HepG2 (cell line): ENCODE data around the gene ACSS1. TPM values are rescaled to one million over a fixed set of nuclear protein-coding genes. Genes with fewer than 3 reads are reported as not detected.

ENCODE experiments used
- BHLHE40 ChIP-seq: IDR thresholded peaks from 2 replicates; pipeline ENCODE4 v1.6.1; 2011; ENCODE audit warnings: low read length, improper control_type of control experiment
- FOXK1 ChIP-seq: sonication (generic); formaldehyde crosslinking; IDR thresholded peaks from 2 replicates; pipeline ENCODE4 v1.4.0; 2020; ENCODE audit warnings: low read depth, missing genetic modification reagents, borderline replicate concordance
- GMEB2 ChIP-seq: IDR thresholded peaks from 2 replicates; pipeline ENCODE4 v1.6.1; 2016; ENCODE audit warnings: missing biosample characterization, missing genetic modification reagents, low read depth
- HMGA1 ChIP-seq: sonication (generic); formaldehyde crosslinking; conservative IDR thresholded peaks from 2 replicates; pipeline ENCODE4 v1.4.0; 2020; ENCODE audit warnings: missing genetic modification reagents
- KDM3A ChIP-seq: IDR thresholded peaks from 2 replicates; pipeline ENCODE4 v1.6.1; 2018; ENCODE audit warnings: low read depth, missing compliant biosample characterization
- MLXIP ChIP-seq: sonication (generic); formaldehyde crosslinking; IDR thresholded peaks from 2 replicates; pipeline ENCODE4 v1.9.0; 2021; ENCODE audit warnings: missing genetic modification reagents, borderline replicate concordance
- MTA3 ChIP-seq: sonication (generic); formaldehyde crosslinking; IDR thresholded peaks from 2 replicates; pipeline ENCODE4 v1.4.0; 2020; ENCODE audit warnings: missing genetic modification reagents
- NRL ChIP-seq: sonication (generic); formaldehyde crosslinking; IDR thresholded peaks from 2 replicates; pipeline ENCODE4 v1.5.0; 2020; ENCODE audit warnings: missing genetic modification reagents, mild to moderate bottlenecking, moderate library complexity, borderline replicate concordance
- PHB2 ChIP-seq: fragments of 450-650 bp; IDR thresholded peaks from 2 replicates; pipeline ENCODE4 v1.6.1; 2018; ENCODE audit not compliant: partially characterized antibody
- PHF20 ChIP-seq: sonication (generic); formaldehyde crosslinking; IDR thresholded peaks from 2 replicates; pipeline ENCODE4 v1.5.0; 2020; ENCODE audit warnings: mild to moderate bottlenecking, missing genetic modification reagents
- SMAD3 ChIP-seq: sonication (generic); formaldehyde crosslinking; IDR thresholded peaks from 2 replicates; pipeline ENCODE4 v1.4.0; 2020; ENCODE audit warnings: missing genetic modification reagents
- SOX6 ChIP-seq, 2 experiments: fragments of 450-650 bp in 1 of 2; sonication (generic) in 1 of 2; formaldehyde crosslinking in 1 of 2; IDR thresholded peaks; 2 replicates each; pipeline versions ENCODE4 v1.4.0 to v1.6.1; 2017 to 2020; ENCODE audit warnings: antibody characterized with exemption in 1 of 2, mild to moderate bottlenecking in 1 of 2, missing genetic modification reagents in 1 of 2
- SPEN ChIP-seq: sonication (generic); formaldehyde crosslinking; IDR thresholded peaks from 2 replicates; pipeline ENCODE4 v1.5.1; 2020; ENCODE audit warnings: low read depth, mild to moderate bottlenecking, missing genetic modification reagents
- THAP11 ChIP-seq: IDR thresholded peaks from 2 replicates; pipeline ENCODE4 v1.6.1; 2016; ENCODE audit warnings: missing biosample characterization, missing genetic modification reagents
- TIGD3 ChIP-seq: sonication (generic); formaldehyde crosslinking; IDR thresholded peaks from 2 replicates; pipeline ENCODE4 v1.5.1; 2020; ENCODE audit warnings: mild to moderate bottlenecking, missing genetic modification reagents, borderline replicate concordance
- ZBTB46 ChIP-seq: sonication (generic); formaldehyde crosslinking; IDR thresholded peaks from 2 replicates; pipeline ENCODE4 v1.4.0; 2020; ENCODE audit warnings: mild to moderate bottlenecking, missing genetic modification reagents, borderline replicate concordance
- ZFP91 ChIP-seq: sonication (generic); formaldehyde crosslinking; IDR thresholded peaks from 2 replicates; pipeline ENCODE4 v1.9.0; 2022; ENCODE audit warnings: missing genetic modification reagents, mild to moderate bottlenecking, borderline replicate concordance
- ZNF224 ChIP-seq: sonication (generic); formaldehyde crosslinking; IDR thresholded peaks from 2 replicates; pipeline ENCODE4 v1.5.0; 2020; ENCODE audit warnings: mild to moderate bottlenecking, missing genetic modification reagents
- ZNF335 ChIP-seq: sonication (generic); formaldehyde crosslinking; IDR thresholded peaks from 2 replicates; pipeline ENCODE4 v1.4.0; 2020; ENCODE audit warnings: missing genetic modification reagents
- ZNF788 ChIP-seq: sonication (generic); formaldehyde crosslinking; IDR thresholded peaks from 2 replicates; pipeline ENCODE4 v1.5.0; 2020; ENCODE audit warnings: mild to moderate bottlenecking, missing genetic modification reagents, borderline replicate concordance
- polyA plus RNA-seq, 8 experiments: library from polyadenylated mRNA; depleted of rRNA in 3 of 8; stranded (reverse) in 7 of 8; unstranded in 1 of 8; fragments of >200 nt; fragmentation: Illumina TruSeq in 4 of 8; extraction: Trizol in 4 of 8; gene quantifications; 2 replicates each; pipeline versions ENCODE4 v1.2.1 to v1.2.3, GENCODE V29; 2011 to 2016; ENCODE audit warnings: low read depth in 4 of 8, missing spikeins in 1 of 8, mixed read lengths in 1 of 8; ENCODE audit not compliant: insufficient read depth in 1 of 8
- total RNA-seq, 5 experiments: library from RNA; depleted of rRNA; stranded (reverse); fragments of >200 nt; fragmentation: Illumina TruSeq; extraction: Trizol; gene quantifications; 2 replicates each; pipeline ENCODE4 v1.2.3, GENCODE V29; 2016; ENCODE audit warnings: low read depth in 1 of 5

The ACSS1 gene
- total and polyA plus RNA-seq, 2 of the 13 experiments (the other 11 are each of a cell fraction or from before 2014, with no cell fraction given) = 15.2 to 41.6 TPM

GRCh38 chr20:25081065-25081729 is 23.3 kb upstream of the ACSS1 start (continued):
- no peak for TF ChIP-seq KDM3A (CRISPR knock-in tag)
- TF ChIP-seq MTA3 (CRISPR knock-in tag) = no peak
- peak; percentile 63; the same call in 1 of the 2 replicates for TF ChIP-seq NRL (CRISPR knock-in tag)
- no peak for TF ChIP-seq PHF20 (CRISPR knock-in tag)
- no peak for TF ChIP-seq ZBTB46
- TF ChIP-seq MLXIP = 0 out of 2 replicates have a peak, but pooled peaks have one; percentile 22
- no peak for TF ChIP-seq HMGA1
- TF ChIP-seq SPEN (CRISPR knock-in tag) = no peak
- TF ChIP-seq THAP11 (CRISPR knock-in tag) = no peak
- TF ChIP-seq ZNF224 (CRISPR knock-in tag) = no peak
- no peak for TF ChIP-seq GMEB2
- TF ChIP-seq SOX6 (IDR thresholded peaks at IDR 0.05) = no peak
- TF ChIP-seq SOX6 (CRISPR knock-in tag; IDR thresholded peaks at IDR 0.05) = no peak
- TF ChIP-seq PHB2 = no peak
- peak; percentile 36; the same call in 1 of the 2 replicates for TF ChIP-seq ZNF788 (CRISPR knock-in tag)
- no peak for TF ChIP-seq ZNF335 (CRISPR knock-in tag)
- no peak for TF ChIP-seq TIGD3 (CRISPR knock-in tag)
- TF ChIP-seq ZFP91 (CRISPR knock-in tag) = peak; percentile 31; the same call in 1 of the 2 replicates
- TF ChIP-seq BHLHE40 = no peak
- TF ChIP-seq SMAD3 (CRISPR knock-in tag) = peak; percentile 77; the same call in 1 of the 2 replicates
- peak; percentile 32; the same call in 1 of the 2 replicates for TF ChIP-seq FOXK1 (CRISPR knock-in tag)
